Memory B cell (primary cell): ENCODE data around the gene RASA3.
A peak's percentile ranks its signal among the peaks of the same experiment; 100 is the strongest.

Source experiments
- ATAC-seq: fragments of 150-1000 bp; cut with Tn5 transposase; 2 replicates; pipeline ENCODE4 v1.10.0; 2021; ENCODE audit warnings: low read depth, mild to moderate bottlenecking, moderate library complexity
- DNase-seq, 2 donors: peaks; one replicate each; pipeline ENCODE4 v3.0.0; 2022; ENCODE audit warnings: low spot score in 2 of 2
- H3K27ac Mint-ChIP-seq: one replicate; pipeline ENCODE4 v1.8.0; 2022; ENCODE audit warnings: mild to moderate bottlenecking, moderate library complexity, mixed read lengths
- H3K27me3 Mint-ChIP-seq: one replicate; pipeline ENCODE4 v1.8.0; 2022; ENCODE audit warnings: mixed read lengths
- H3K36me3 Mint-ChIP-seq: one replicate; pipeline ENCODE4 v1.8.0; 2022; ENCODE audit warnings: mild to moderate bottlenecking, mixed read lengths
- H3K4me1 Mint-ChIP-seq: one replicate; pipeline ENCODE4 v1.8.0; 2022; ENCODE audit warnings: mixed read lengths
- H3K4me3 Mint-ChIP-seq: one replicate; pipeline ENCODE4 v1.8.0; 2022; ENCODE audit warnings: mild to moderate bottlenecking, moderate library complexity, mixed read lengths
- H3K9me3 Mint-ChIP-seq: one replicate; pipeline ENCODE4 v1.8.0; 2022; ENCODE audit warnings: mixed read lengths

RASA3 gene

GRCh38 chr13:114070098-114070799 is 62.2 kb downstream of the RASA3 start:
- Mint-ChIP-seq H3K27ac (no peak overlapping the region), H3K27me3 (no peaks in the 10 kb centered on the region), H3K4me1 (peaks cover 35% of the 10 kb centered on the region)

GRCh38 chr13:114069376-114070097 is 62.9 kb downstream of the RASA3 start:
- DNase-seq (no peak), ATAC-seq (no peak)
- peaks cover 29% of the 10 kb centered on the region for H3K36me3 Mint-ChIP-seq
- peaks cover 37% of the 10 kb centered on the region for H3K4me1 Mint-ChIP-seq
- H3K27me3 Mint-ChIP-seq = no peaks in the 10 kb centered on the region
- no peak overlapping the region for H3K4me3 Mint-ChIP-seq
- H3K27ac Mint-ChIP-seq = peak overlapping the region; percentile 95
- H3K9me3 Mint-ChIP-seq = peaks cover 2% of the 10 kb centered on the region

More at GRCh38 chr13:114070098-114070799, 62.2 kb downstream of the RASA3 start:
- H3K36me3 Mint-ChIP-seq = peaks cover 29% of the 10 kb centered on the region
- peaks cover 2% of the 10 kb centered on the region for H3K9me3 Mint-ChIP-seq
- DNase-seq (no peak), ATAC-seq (no peak)
- H3K4me3 Mint-ChIP-seq = no peak overlapping the region

- Mint-ChIP-seq H3K27ac (peak overlapping the region; percentile 95), H3K36me3 (peaks cover 26% of the 10 kb centered on the region), H3K27me3 (no peaks in the 10 kb centered on the region), H3K9me3 (peaks cover 2% of the 10 kb centered on the region), H3K4me1 (peaks cover 37% of the 10 kb centered on the region), H3K4me3 (peak overlapping the region; percentile 81)
- DNase-seq (no peak), ATAC-seq (no peak)
Measured at GRCh38 chr13:114068656-114069318, 63.6 kb downstream of the RASA3 start.

- DNase-seq (peak; percentile 32 to 50), ATAC-seq (peak; percentile 47)
- Mint-ChIP-seq H3K4me3 (peak overlapping the region; percentile 81), H3K27ac (peak overlapping the region; percentile 95), H3K27me3 (no peaks in the 10 kb centered on the region), H3K36me3 (peaks cover 22% of the 10 kb centered on the region), H3K4me1 (peaks cover 39% of the 10 kb centered on the region), H3K9me3 (peaks cover 2% of the 10 kb centered on the region)
Measured at GRCh38 chr13:114067886-114068651, 64.4 kb downstream of the RASA3 start.

GRCh38 chr13:114067381-114067885 is 65.0 kb downstream of the RASA3 start:
- Mint-ChIP-seq H3K27me3 (no peaks in the 10 kb centered on the region), H3K36me3 (peaks cover 17% of the 10 kb centered on the region), H3K27ac (peak overlapping the region; percentile 95), H3K4me3 (peak overlapping the region; percentile 81), H3K9me3 (peaks cover 2% of the 10 kb centered on the region), H3K4me1 (peaks cover 40% of the 10 kb centered on the region)
- DNase-seq (no peak), ATAC-seq (peak; percentile 7)

- Mint-ChIP-seq H3K9me3 (peaks cover 2% of the 10 kb centered on the region), H3K27ac (peak overlapping the region; percentile 95)
- no peak for ATAC-seq
Measured at GRCh38 chr13:114066956-114067355, 65.5 kb downstream of the RASA3 start.

GRCh38 chr13:114065926-114066774 is 66.3 kb downstream of the RASA3 start:
- Mint-ChIP-seq H3K4me3 (peak overlapping the region; percentile 95), H3K9me3 (peaks cover 2% of the 10 kb centered on the region), H3K27me3 (no peaks in the 10 kb centered on the region), H3K27ac (peak overlapping the region; percentile 88), H3K4me1 (peaks cover 40% of the 10 kb centered on the region), H3K36me3 (peaks cover 8% of the 10 kb centered on the region)
- ATAC-seq (peak; percentile 47), DNase-seq (peak in 1 of 2 donors; percentile 38)

More at GRCh38 chr13:114066956-114067355, 65.5 kb downstream of the RASA3 start:
- H3K27me3 Mint-ChIP-seq = no peaks in the 10 kb centered on the region
- H3K36me3 Mint-ChIP-seq = peaks cover 12% of the 10 kb centered on the region
- DNase-seq = no peak
- peak overlapping the region; percentile 95 for H3K4me3 Mint-ChIP-seq
- peaks cover 38% of the 10 kb centered on the region for H3K4me1 Mint-ChIP-seq

- Mint-ChIP-seq H3K9me3 (no peaks in the 10 kb centered on the region), H3K27ac (peak overlapping the region; percentile 88), H3K36me3 (peaks cover 5% of the 10 kb centered on the region), H3K4me3 (peak overlapping the region; percentile 95), H3K27me3 (no peaks in the 10 kb centered on the region), H3K4me1 (peaks cover 40% of the 10 kb centered on the region)
- ATAC-seq (peak; percentile 61), DNase-seq (peak; percentile 39 to 51)
Measured at GRCh38 chr13:114065141-114065925, 67.1 kb downstream of the RASA3 start.

GRCh38 chr13:114064450-114065140 is 67.8 kb downstream of the RASA3 start:
- peaks cover 45% of the 10 kb centered on the region for H3K4me1 Mint-ChIP-seq
- DNase-seq = no peak
- no peaks in the 10 kb centered on the region for H3K27me3 Mint-ChIP-seq
- peaks cover 11% of the 10 kb centered on the region for H3K36me3 Mint-ChIP-seq
- H3K9me3 Mint-ChIP-seq = no peaks in the 10 kb centered on the region
- H3K27ac Mint-ChIP-seq = peak overlapping the region; percentile 88
- H3K4me3 Mint-ChIP-seq = peak overlapping the region; percentile 95
- no peak for ATAC-seq

GRCh38 chr13:114063545-114064449 is 68.6 kb downstream of the RASA3 start:
- H3K27ac Mint-ChIP-seq = peak overlapping the region; percentile 88
- no peaks in the 10 kb centered on the region for H3K9me3 Mint-ChIP-seq
- ATAC-seq = no peak
- H3K36me3 Mint-ChIP-seq = peaks cover 9% of the 10 kb centered on the region
- peaks cover 48% of the 10 kb centered on the region for H3K4me1 Mint-ChIP-seq
- no peak for DNase-seq
- no peaks in the 10 kb centered on the region for H3K27me3 Mint-ChIP-seq
- H3K4me3 Mint-ChIP-seq = peak overlapping the region; percentile 95

GRCh38 chr13:114062754-114063153 is 69.7 kb downstream of the RASA3 start:
- DNase-seq (no peak), ATAC-seq (no peak)
- Mint-ChIP-seq H3K27ac (no peak overlapping the region), H3K4me3 (peak overlapping the region; percentile 46), H3K9me3 (no peaks in the 10 kb centered on the region), H3K27me3 (no peaks in the 10 kb centered on the region), H3K4me1 (peaks cover 41% of the 10 kb centered on the region), H3K36me3 (peaks cover 7% of the 10 kb centered on the region)
